ENCODE data around the gene LRMDA.

Gene LRMDA

DNA sequence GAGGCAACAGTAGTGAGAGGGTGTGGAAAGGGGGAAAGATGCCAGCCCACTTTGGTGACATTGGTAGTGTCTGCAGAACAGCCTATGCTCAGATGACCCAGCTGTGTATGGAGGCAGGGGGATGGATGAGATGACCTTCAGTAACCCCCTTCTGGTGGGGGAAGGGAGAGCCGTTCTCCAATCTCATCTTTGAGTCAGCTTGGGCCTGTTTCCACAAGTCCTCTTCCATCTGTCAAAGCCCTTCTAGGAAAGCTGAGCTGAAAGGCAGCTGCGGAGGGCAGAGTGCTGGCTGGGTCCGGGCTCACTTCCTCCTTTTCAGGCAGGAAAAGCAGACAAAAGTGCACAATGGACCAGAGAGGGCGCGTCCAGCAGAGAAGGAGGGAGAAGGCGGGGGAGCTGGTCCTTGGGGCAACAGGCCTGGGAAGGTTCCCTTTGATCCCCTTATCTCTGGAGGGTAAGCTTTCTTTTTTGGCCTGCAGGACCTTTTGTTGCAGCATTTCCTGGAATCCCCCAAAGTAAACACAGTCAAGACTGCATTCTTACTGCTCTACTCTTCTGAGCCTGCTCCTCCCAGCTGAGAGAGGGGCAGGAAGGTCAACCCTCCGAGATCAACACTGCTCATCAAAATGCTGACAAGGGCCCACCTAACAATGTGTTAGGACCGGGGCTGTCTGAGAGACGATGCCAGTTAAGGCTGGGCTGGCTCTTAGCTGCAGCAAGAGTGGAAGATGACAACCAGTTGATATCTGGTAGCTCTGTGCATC lies 1.2 kb upstream of the LRMDA start:
- no peaks in the 10 kb centered on the region for H3K4me1 ChIP-seq (ENCODE audit: insufficient read depth, low read length, poor library complexity, severe bottlenecking)
- H2AFZ ChIP-seq (ENCODE audit: low read length), result peak overlapping the region; percentile 46; the same call in 1 of the 2 replicates
- no peaks in the 10 kb centered on the region for H4K20me1 ChIP-seq (ENCODE audit: insufficient read depth, low read length, poor library complexity, severe bottlenecking)
- H3K9me3 ChIP-seq (ENCODE audit: insufficient read depth, low read depth, low read length), result no peaks in the 10 kb centered on the region
- TF ChIP-seq CTCF (conservative IDR thresholded peaks at IDR 0.05; ENCODE audit: low read length) (no peak), EZH2phosphoT487 (IDR thresholded peaks at IDR 0.05; ENCODE audit: borderline replicate concordance) (no peak)
- H3K27me3 ChIP-seq (ENCODE audit: insufficient read depth, low read length, poor library complexity, severe bottlenecking), result no peaks in the 10 kb centered on the region
- H3K4me2 ChIP-seq (ENCODE audit: low read depth, low read length, poor library complexity, severe bottlenecking), result no peak overlapping the region
- H3K36me3 ChIP-seq (ENCODE audit: insufficient read depth, low read length), result no peaks in the 10 kb centered on the region
- H3K9ac ChIP-seq (ENCODE audit: low read depth, low read length, poor library complexity, severe bottlenecking), result no peak overlapping the region
- no peaks in the 10 kb centered on the region for H3F3A ChIP-seq (ENCODE audit: low read depth)
- no peaks in the 10 kb centered on the region for H3K79me2 ChIP-seq (ENCODE audit: insufficient read depth, low read length)
- no peaks in the 10 kb centered on the region for H3K9me2 ChIP-seq (replicated peaks; ENCODE audit: low read depth, low read length)
- no peak overlapping the region for H3K4me3 ChIP-seq (ENCODE audit: low read length, poor library complexity, severe bottlenecking)

- H4K20me1 ChIP-seq (ENCODE audit: insufficient read depth, low read length, poor library complexity, severe bottlenecking), result no peaks in the 10 kb centered on the region
- no peak overlapping the region for H3K9ac ChIP-seq (ENCODE audit: low read depth, low read length, poor library complexity, severe bottlenecking)
- H3K9me2 ChIP-seq (replicated peaks; ENCODE audit: low read depth, low read length), result no peaks in the 10 kb centered on the region
- no peaks in the 10 kb centered on the region for H3K36me3 ChIP-seq (ENCODE audit: insufficient read depth, low read length)
- TF ChIP-seq CTCF (conservative IDR thresholded peaks at IDR 0.05; ENCODE audit: low read length) (no peak), EZH2phosphoT487 (IDR thresholded peaks at IDR 0.05; ENCODE audit: borderline replicate concordance) (no peak)
- no peaks in the 10 kb centered on the region for H3K27me3 ChIP-seq (ENCODE audit: insufficient read depth, low read length, poor library complexity, severe bottlenecking)
- H3K9me3 ChIP-seq (ENCODE audit: insufficient read depth, low read depth, low read length), result no peaks in the 10 kb centered on the region
- H3F3A ChIP-seq (ENCODE audit: low read depth), result no peaks in the 10 kb centered on the region
- H3K4me1 ChIP-seq (ENCODE audit: insufficient read depth, low read length, poor library complexity, severe bottlenecking), result no peaks in the 10 kb centered on the region
- H2AFZ ChIP-seq (ENCODE audit: low read length), result no peak overlapping the region
- no peaks in the 10 kb centered on the region for H3K79me2 ChIP-seq (ENCODE audit: insufficient read depth, low read length)
- no peak overlapping the region for H3K4me3 ChIP-seq (ENCODE audit: low read length, poor library complexity, severe bottlenecking)
- no peak overlapping the region for H3K4me2 ChIP-seq (ENCODE audit: low read depth, low read length, poor library complexity, severe bottlenecking)
Observed at GRCh38 chr10:75432176-75432575, 752 bp downstream of the LRMDA start.

DNA sequence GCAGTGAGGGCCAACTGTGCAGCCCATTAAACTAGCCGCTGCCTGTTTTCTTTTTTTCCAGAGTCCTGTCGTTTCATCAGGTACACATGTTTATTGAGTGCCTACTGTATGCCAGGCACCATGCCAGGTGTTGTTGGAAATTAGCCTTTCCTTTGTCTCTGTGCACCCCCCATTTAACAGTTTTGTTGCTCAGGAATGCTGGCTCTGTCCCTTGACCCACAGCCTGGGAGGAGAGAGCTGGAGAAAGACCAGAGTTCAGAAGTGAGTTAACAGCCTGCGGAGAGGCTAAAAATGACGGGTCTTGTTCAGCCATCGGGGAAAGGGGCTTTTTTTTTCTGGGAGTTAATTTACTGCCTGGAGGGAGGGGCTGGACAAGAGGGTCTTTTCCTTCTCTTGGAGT lies 1.3 kb downstream of the LRMDA start:
- H3K4me1 ChIP-seq (ENCODE audit: insufficient read depth, low read length, poor library complexity, severe bottlenecking), result no peaks in the 10 kb centered on the region
- no peak overlapping the region for H3K4me2 ChIP-seq (ENCODE audit: low read depth, low read length, poor library complexity, severe bottlenecking)
- no peak overlapping the region for H3K4me3 ChIP-seq (ENCODE audit: low read length, poor library complexity, severe bottlenecking)

More for the DNA sequence above, 1.3 kb downstream of the LRMDA start:
- Histone ChIP-seq H3K36me3 (ENCODE audit: insufficient read depth, low read length) (no peaks in the 10 kb centered on the region), H3K9ac (ENCODE audit: low read depth, low read length, poor library complexity, severe bottlenecking) (no peak overlapping the region), H3K9me3 (ENCODE audit: insufficient read depth, low read depth, low read length) (no peaks in the 10 kb centered on the region), H3F3A (ENCODE audit: low read depth) (no peaks in the 10 kb centered on the region), H3K9me2 (replicated peaks; ENCODE audit: low read depth, low read length) (no peaks in the 10 kb centered on the region), H3K27me3 (ENCODE audit: insufficient read depth, low read length, poor library complexity, severe bottlenecking) (no peaks in the 10 kb centered on the region), H2AFZ (ENCODE audit: low read length) (no peak overlapping the region), H4K20me1 (ENCODE audit: insufficient read depth, low read length, poor library complexity, severe bottlenecking) (no peaks in the 10 kb centered on the region), H3K79me2 (ENCODE audit: insufficient read depth, low read length) (no peaks in the 10 kb centered on the region)
- TF ChIP-seq EZH2phosphoT487 (IDR thresholded peaks at IDR 0.05; ENCODE audit: borderline replicate concordance), result no peak
- TF ChIP-seq CTCF (conservative IDR thresholded peaks at IDR 0.05; ENCODE audit: low read length), result no peak

All from Loucy (cell line).